ENCODE measurements around the gene MCF2L.
"Not testable (repeated sequence)": the region's sequence is repeated elsewhere in the genome, so short reads cannot be mapped to it uniquely, and the experiment has no call there.

MCF2L gene

GRCh38 chr13:112968910-112969691, at the start of gene MCF2L:
Gene MCF2L (plus strand): TSS chr13:112969214. CDS start chr13:112969380, 166 bp downstream.
- DNase-seq (ENCODE audit: low read depth), result peak; percentile 37

GRCh38 chr13:112923962-112924361, 45.1 kb upstream of the MCF2L start:
- no peak for DNase-seq (ENCODE audit: low read depth)

GRCh38 chr13:112924365-112924764, 44.6 kb upstream of the MCF2L start:
- no peak for DNase-seq (ENCODE audit: low read depth)

GRCh38 chr13:112926003-112926402, 43.0 kb upstream of the MCF2L start:
- no peak for DNase-seq (ENCODE audit: low read depth)

- no peak for DNase-seq (ENCODE audit: low read depth)
Measured at GRCh38 chr13:112926993-112927392, 42.0 kb upstream of the MCF2L start.

GRCh38 chr13:112928020-112928971, 40.7 kb upstream of the MCF2L start:
- DNase-seq (ENCODE audit: low read depth), result no peak

GRCh38 chr13:112928972-112929782, 39.8 kb upstream of the MCF2L start:
- DNase-seq (ENCODE audit: low read depth), result no peak

GRCh38 chr13:112929783-112930055, 39.3 kb upstream of the MCF2L start:
- DNase-seq (ENCODE audit: low read depth), result no peak

GRCh38 chr13:112930192-112930591, 38.8 kb upstream of the MCF2L start:
- DNase-seq (ENCODE audit: low read depth), result no peak

GRCh38 chr13:112931028-112931934, 37.7 kb upstream of the MCF2L start:
- no peak for DNase-seq (ENCODE audit: low read depth)

GRCh38 chr13:112932971-112933370, 36.0 kb upstream of the MCF2L start:
- no peak for DNase-seq (ENCODE audit: low read depth)

GRCh38 chr13:112933649-112934048, 35.4 kb upstream of the MCF2L start:
- DNase-seq (ENCODE audit: low read depth), result no peak

- no peak for DNase-seq (ENCODE audit: low read depth)
Measured at GRCh38 chr13:112934078-112934477, 34.9 kb upstream of the MCF2L start.

GRCh38 chr13:112938680-112939079, 30.3 kb upstream of the MCF2L start:
- no peak for DNase-seq (ENCODE audit: low read depth)

GRCh38 chr13:112940236-112940635, 28.8 kb upstream of the MCF2L start:
- no peak for DNase-seq (ENCODE audit: low read depth)

GRCh38 chr13:112941349-112941748, 27.7 kb upstream of the MCF2L start:
- no peak for DNase-seq (ENCODE audit: low read depth)

- DNase-seq (ENCODE audit: low read depth), result not testable (repeated sequence)
Measured at GRCh38 chr13:112941765-112942164, 27.2 kb upstream of the MCF2L start.

GRCh38 chr13:112942689-112943308, 26.2 kb upstream of the MCF2L start:
- DNase-seq (ENCODE audit: low read depth), result peak; percentile 90

- no peak for DNase-seq (ENCODE audit: low read depth)
Measured at GRCh38 chr13:112943309-112944125, 25.5 kb upstream of the MCF2L start.

- no peak for DNase-seq (ENCODE audit: low read depth)
Measured at GRCh38 chr13:112947796-112948195, 21.2 kb upstream of the MCF2L start.
